HepG2 (cell line): ENCODE data around the gene BAG5. TPM values are rescaled to one million over a fixed set of nuclear protein-coding genes. Genes with fewer than 3 reads are reported as not detected.

Experiments
- ARHGAP35 ChIP-seq: sonication (generic); formaldehyde crosslinking; IDR thresholded peaks from 2 replicates; pipeline ENCODE4 v1.9.0; 2022; ENCODE audit warnings: mild to moderate bottlenecking, inconsistent platforms, moderate library complexity, missing genetic modification reagents, borderline replicate concordance
- CEBPZ ChIP-seq: IDR thresholded peaks from 2 replicates; pipeline ENCODE4 v1.6.1; 2012; ENCODE audit warnings: low read length, improper control_type of control experiment
- DBP ChIP-seq: sonication (generic); formaldehyde crosslinking; IDR thresholded peaks from 2 replicates; pipeline ENCODE4 v1.4.0; 2020; ENCODE audit warnings: missing genetic modification reagents; ENCODE audit errors: not compliant biosample characterization
- DPF2 ChIP-seq: sonication (generic); formaldehyde crosslinking; IDR thresholded peaks from 2 replicates; pipeline ENCODE4 v1.4.0; 2020; ENCODE audit warnings: mild to moderate bottlenecking, low read depth, missing genetic modification reagents, borderline replicate concordance
- HHEX ChIP-seq: IDR thresholded peaks from 2 replicates; pipeline ENCODE4 v1.6.1; 2016; ENCODE audit warnings: control low read depth
- HNRNPLL ChIP-seq: fragments of 200-400 bp; formaldehyde crosslinking; IDR thresholded peaks from 2 replicates; pipeline ENCODE4 v1.6.1; 2017; ENCODE audit warnings: mild to moderate bottlenecking, low read depth, low read length; ENCODE audit not compliant: poor library complexity, severe bottlenecking
- IRF9 ChIP-seq: sonication (generic); formaldehyde crosslinking; IDR thresholded peaks from 2 replicates; pipeline ENCODE4 v1.8.0; 2022; ENCODE audit warnings: missing genetic modification reagents, mild to moderate bottlenecking, borderline replicate concordance
- MTA3 ChIP-seq: sonication (generic); formaldehyde crosslinking; IDR thresholded peaks from 2 replicates; pipeline ENCODE4 v1.4.0; 2020; ENCODE audit warnings: missing genetic modification reagents
- NCOR1 ChIP-seq: fragments of 200-600 bp; sonication (generic); IDR thresholded peaks from 2 replicates; pipeline ENCODE4 v1.7.0; 2017; ENCODE audit warnings: antibody characterized with exemption, low read length, borderline replicate concordance
- PRPF4 ChIP-seq: fragments of 200-400 bp; formaldehyde crosslinking; IDR thresholded peaks from 2 replicates; pipeline ENCODE4 v1.6.1; 2016; ENCODE audit warnings: low read length, low read depth; ENCODE audit not compliant: poor library complexity, severe bottlenecking
- RBFOX2 ChIP-seq: fragments of 200-400 bp; formaldehyde crosslinking; IDR thresholded peaks from 2 replicates; pipeline ENCODE4 v1.6.1; 2017; ENCODE audit warnings: low read depth, mild to moderate bottlenecking, low read length
- SMYD3 ChIP-seq: sonication (generic); formaldehyde crosslinking; IDR thresholded peaks from 2 replicates; pipeline ENCODE4 v1.8.1; 2023; ENCODE audit warnings: mild to moderate bottlenecking, missing genetic modification reagents
- TCF7L2 ChIP-seq: IDR thresholded peaks from 2 replicates; pipeline ENCODE4 v1.6.1; 2011; ENCODE audit warnings: mild to moderate bottlenecking, low read depth, low read length, moderate library complexity
- ZC3H13 ChIP-seq: sonication (generic); formaldehyde crosslinking; IDR thresholded peaks from 2 replicates; pipeline ENCODE4 v1.8.1; 2023; ENCODE audit warnings: mild to moderate bottlenecking, missing genetic modification reagents, moderate library complexity
- ZNF207 ChIP-seq: fragments of 450-650 bp; IDR thresholded peaks from 2 replicates; pipeline ENCODE4 v1.6.1; 2016; ENCODE audit warnings: antibody characterized with exemption, borderline replicate concordance
- ZNF225 ChIP-seq: sonication (generic); formaldehyde crosslinking; IDR thresholded peaks from 2 replicates; pipeline ENCODE4 v1.4.0; 2020; ENCODE audit warnings: mild to moderate bottlenecking, missing genetic modification reagents
- ZNF230 ChIP-seq: sonication (generic); formaldehyde crosslinking; IDR thresholded peaks from 2 replicates; pipeline ENCODE4 v1.4.0; 2020; ENCODE audit warnings: mild to moderate bottlenecking, missing genetic modification reagents
- ZNF276 ChIP-seq: sonication (generic); formaldehyde crosslinking; IDR thresholded peaks from 2 replicates; pipeline ENCODE4 v1.4.0; 2020; ENCODE audit warnings: mild to moderate bottlenecking, low read depth, missing genetic modification reagents
- ZNF839 ChIP-seq: sonication (generic); formaldehyde crosslinking; IDR thresholded peaks from 2 replicates; pipeline ENCODE4 v1.4.0; 2020; ENCODE audit warnings: missing genetic modification reagents, mild to moderate bottlenecking, borderline replicate concordance
- polyA plus RNA-seq, 8 experiments: library from polyadenylated mRNA; depleted of rRNA in 3 of 8; stranded (reverse) in 7 of 8; unstranded in 1 of 8; fragments of >200 nt; fragmentation: Illumina TruSeq in 4 of 8; extraction: Trizol in 4 of 8; gene quantifications; 2 replicates each; pipeline versions ENCODE4 v1.2.1 to v1.2.3, GENCODE V29; 2011 to 2016; ENCODE audit warnings: low read depth in 4 of 8, missing spikeins in 1 of 8, mixed read lengths in 1 of 8; ENCODE audit not compliant: insufficient read depth in 1 of 8
- total RNA-seq, 5 experiments: library from RNA; depleted of rRNA; stranded (reverse); fragments of >200 nt; fragmentation: Illumina TruSeq; extraction: Trizol; gene quantifications; 2 replicates each; pipeline ENCODE4 v1.2.3, GENCODE V29; 2016; ENCODE audit warnings: low read depth in 1 of 5
- TF ChIP-seq, protein P1 (sequence below): sonication (generic); IDR thresholded peaks from 2 replicates; pipeline ENCODE4 v1.6.1; 2016; ENCODE audit warnings: low read depth, borderline replicate concordance
- TF ChIP-seq, protein P2 (sequence below): IDR thresholded peaks from 2 replicates; pipeline ENCODE4 v1.6.1; 2016; ENCODE audit warnings: missing genetic modification reagents, missing compliant biosample characterization

BAG5 gene
- total and polyA plus RNA-seq, 2 of the 13 experiments (the other 11 are each of a cell fraction or from before 2014, with no cell fraction given), result 3.5 to 21.0 TPM

- TF ChIP-seq ZC3H13 (CRISPR knock-in tag), result no peak
- no peak for TF ChIP-seq SMYD3
- TF ChIP-seq RBFOX2, result peak; percentile 83
- no peak for TF ChIP-seq DBP (CRISPR knock-in tag)
- TF ChIP-seq HNRNPLL, result peak; percentile 96
- no peak for TF ChIP-seq PRPF4
- TF ChIP-seq, protein P1, sequence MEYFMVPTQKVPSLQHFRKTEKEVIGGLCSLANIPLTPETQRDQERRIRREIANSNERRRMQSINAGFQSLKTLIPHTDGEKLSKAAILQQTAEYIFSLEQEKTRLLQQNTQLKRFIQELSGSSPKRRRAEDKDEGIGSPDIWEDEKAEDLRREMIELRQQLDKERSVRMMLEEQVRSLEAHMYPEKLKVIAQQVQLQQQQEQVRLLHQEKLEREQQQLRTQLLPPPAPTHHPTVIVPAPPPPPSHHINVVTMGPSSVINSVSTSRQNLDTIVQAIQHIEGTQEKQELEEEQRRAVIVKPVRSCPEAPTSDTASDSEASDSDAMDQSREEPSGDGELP, result no peak; the same call in 1 of the 2 replicates
- TF ChIP-seq NCOR1, result no peak
- TF ChIP-seq ZNF839 (CRISPR knock-in tag), result no peak
- TF ChIP-seq DPF2 (CRISPR knock-in tag), result no peak
- TF ChIP-seq HHEX (CRISPR knock-in tag), result no peak
- TF ChIP-seq ZNF230, result no peak
- TF ChIP-seq, protein P2, sequence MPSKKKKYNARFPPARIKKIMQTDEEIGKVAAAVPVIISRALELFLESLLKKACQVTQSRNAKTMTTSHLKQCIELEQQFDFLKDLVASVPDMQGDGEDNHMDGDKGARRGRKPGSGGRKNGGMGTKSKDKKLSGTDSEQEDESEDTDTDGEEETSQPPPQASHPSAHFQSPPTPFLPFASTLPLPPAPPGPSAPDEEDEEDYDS, result no peak
- no peak for TF ChIP-seq MTA3 (CRISPR knock-in tag)
- TF ChIP-seq ZNF207, result no peak
- no peak for TF ChIP-seq ARHGAP35 (CRISPR knock-in tag)
- no peak for TF ChIP-seq ZNF225 (CRISPR knock-in tag)
- TF ChIP-seq IRF9 (CRISPR knock-in tag), result 0 out of 2 replicates have a peak, but pooled peaks have one; percentile 6
- no peak for TF ChIP-seq TCF7L2
- 0 out of 2 replicates have a peak, but pooled peaks have one; percentile 43 for TF ChIP-seq ZNF276 (CRISPR knock-in tag)
- no peak for TF ChIP-seq CEBPZ
Measured at GRCh38 chr14:103562429-103563225, at the start of gene BAG5, which contains the start of gene COA8 (continued).
